ENCODE data around the gene BRME1.
"Not testable (repeated sequence)": the region's sequence is repeated elsewhere in the genome, so short reads cannot be mapped to it uniquely, and the experiment has no call there.

BRME1 gene

DNA sequence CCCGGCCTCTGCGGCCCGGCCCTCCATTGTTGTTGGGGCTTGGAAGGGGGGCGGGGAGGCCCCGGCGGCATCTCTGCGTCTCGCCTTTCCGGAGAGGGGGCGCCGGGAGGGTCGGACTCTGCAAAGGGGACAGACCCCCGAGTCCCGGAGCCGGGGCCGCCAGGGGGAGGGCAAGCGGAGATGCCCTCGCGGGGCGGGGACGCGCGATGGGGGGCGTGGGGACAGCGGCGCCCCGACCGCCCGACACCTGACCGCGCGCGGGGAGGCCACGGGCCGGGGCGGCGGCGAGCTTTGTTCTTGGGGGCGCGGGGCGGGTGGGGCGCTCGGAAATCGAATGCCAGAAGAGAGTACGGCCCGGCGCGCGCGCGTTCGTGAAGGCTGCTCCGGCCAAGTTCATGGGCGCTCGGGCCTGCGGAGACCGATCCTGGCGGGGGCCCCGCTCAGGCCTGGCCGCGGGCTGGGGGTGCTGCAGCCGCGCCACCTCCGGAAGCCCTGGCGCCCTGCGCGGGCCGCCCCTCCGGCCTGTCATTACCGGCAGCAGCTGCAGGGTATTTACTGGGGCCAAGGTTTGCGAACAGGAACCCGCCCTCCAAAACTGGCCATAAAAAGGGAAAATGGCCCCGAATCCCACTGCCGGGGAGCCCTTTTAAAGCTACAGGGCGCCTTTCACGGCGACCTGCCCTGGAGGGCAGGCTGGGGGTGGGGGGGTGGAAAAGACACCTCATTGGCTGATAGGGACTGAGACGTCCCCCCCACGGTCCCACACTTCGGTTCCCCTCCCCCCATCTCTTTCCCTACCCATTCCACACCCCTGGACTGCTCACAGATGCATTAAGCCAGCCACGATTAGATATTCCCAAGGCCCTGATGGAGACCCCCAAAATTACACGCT, 40.1 kb downstream of the BRME1 start:
- DNase-seq = no peak

DNA sequence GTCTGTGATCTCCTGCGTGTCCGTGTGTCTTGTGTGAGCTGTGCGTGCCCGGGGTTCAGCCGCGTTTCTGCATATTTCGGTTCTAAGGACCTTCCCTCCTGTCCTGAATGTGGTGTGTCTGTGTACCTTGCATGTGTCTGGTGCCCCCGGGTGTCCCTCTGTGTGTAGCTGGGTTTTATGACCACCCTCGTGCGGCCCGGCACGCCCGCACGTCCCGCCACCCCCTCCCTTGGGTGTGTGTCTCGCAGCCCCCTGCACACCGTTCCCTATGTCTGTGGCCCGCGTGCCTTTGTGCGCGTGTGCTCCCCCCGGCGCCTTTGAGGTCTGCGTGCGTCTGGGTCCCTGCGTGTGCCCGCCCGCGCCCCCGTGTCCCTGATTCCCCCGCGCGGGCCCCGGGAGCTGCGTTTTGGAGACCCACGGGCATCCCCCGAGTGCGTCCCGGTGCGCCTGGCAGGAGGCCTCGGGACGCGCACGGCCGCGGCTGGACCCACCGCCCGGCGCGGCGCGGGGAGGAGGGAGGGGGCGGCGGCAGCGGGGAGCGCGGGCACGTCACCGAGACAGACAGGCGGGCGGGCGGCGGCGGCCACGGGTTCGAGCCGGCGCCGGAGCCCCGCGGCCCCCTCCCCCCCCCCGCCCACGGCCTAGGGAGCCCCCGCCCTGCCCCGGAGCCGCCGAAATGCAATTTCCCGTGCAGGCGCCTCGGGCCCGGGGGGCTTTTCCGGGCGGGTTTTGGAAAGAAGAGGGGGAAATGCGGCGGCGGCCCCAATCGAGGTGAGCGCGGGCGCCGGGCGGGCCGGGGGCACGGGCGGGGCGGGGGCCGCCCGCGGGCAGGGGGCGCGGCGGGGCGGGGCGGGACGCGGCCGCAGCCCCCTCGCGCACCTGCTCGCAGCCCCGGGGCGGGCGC, 41.0 kb downstream of the BRME1 start:
- DNase-seq = no peak

DNA sequence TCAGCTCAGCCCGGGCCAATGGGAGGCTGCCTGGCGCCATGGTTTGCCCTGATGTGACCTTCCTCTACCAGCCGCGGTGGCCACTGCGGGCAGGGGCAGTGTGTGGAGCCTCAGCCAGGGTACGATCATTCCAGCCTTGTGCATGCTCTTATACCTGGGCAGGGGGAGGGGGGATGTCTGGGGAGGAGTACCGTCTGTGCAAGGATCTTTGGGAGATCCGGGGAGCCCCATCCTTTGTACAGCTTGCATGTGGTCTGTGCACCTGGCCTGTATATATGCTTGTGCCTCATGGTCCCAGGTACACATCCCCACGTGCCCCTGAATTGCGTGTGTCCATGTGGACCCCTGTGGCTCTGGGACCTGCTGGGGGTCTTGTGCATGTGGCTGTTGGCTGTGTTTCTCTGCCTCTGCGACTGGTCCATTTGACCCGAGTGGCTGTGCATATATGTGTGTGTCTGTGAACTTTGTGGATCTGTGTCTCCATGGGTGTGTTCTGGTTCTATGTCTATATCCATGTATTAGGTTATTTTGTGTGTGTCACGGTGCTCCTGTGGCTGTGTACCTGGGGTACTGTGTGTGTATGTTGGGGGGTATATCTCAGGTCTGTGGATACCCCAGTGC, 41.8 kb downstream of the BRME1 start:
- DNase-seq = no peak

DNA sequence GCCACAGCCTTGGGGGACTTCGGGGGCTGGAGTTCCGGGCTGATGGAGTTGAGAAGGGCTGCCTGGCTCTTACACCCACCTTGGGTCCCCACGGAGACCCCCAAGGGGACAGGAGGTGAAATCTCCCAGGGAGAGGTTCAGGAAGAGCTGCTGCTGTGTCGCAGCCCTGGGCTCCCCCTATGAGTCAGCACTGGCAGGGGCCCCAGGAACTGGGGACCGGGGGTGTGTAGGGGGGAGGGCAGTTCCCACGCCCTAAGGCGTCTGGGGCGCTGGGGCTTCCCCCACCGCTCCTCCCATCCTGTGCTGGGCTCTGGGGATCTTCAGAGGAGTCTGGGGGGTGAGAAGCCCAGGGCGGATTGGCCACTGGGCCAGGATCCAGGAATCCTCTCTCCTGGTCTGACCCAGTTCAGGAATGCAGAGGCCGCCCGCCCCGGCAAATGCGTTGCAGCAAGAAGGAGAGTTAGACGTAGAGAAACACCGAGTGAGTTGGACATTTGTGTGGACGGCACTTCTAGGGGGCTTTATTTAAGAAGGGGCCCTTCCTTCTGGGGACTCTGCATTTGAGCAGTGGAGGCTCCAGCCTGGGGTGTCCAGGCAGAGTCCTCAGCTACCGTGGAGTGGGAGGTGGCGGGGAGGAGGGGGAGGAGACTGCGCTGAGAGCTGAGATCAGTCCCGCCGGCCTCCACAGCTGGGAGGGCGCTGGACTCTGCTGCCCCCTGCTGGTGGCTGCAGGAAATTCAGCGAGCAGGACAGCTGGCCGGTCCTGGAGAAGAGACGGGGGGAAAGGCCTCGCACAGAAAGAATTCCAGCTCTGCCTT, 44.0 kb downstream of the BRME1 start:
- DNase-seq = peak; percentile 11 to 42

DNA sequence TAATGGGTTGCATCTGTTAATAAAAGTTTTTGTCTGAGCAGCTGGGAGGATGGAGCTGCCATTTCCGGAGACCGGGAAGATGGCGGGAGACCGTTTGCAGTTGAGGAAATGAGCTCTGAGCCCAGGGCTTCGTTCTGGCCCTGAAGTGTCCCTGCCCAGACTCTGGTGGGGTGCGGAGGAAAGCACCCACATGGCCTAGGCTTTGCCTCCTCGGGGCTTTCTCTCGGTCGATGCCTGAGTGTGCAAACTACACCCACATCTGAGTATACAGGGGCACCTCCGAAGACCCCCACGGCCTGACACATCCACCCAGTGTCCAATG, 44.6 kb downstream of the BRME1 start:
- no peak for DNase-seq

DNA sequence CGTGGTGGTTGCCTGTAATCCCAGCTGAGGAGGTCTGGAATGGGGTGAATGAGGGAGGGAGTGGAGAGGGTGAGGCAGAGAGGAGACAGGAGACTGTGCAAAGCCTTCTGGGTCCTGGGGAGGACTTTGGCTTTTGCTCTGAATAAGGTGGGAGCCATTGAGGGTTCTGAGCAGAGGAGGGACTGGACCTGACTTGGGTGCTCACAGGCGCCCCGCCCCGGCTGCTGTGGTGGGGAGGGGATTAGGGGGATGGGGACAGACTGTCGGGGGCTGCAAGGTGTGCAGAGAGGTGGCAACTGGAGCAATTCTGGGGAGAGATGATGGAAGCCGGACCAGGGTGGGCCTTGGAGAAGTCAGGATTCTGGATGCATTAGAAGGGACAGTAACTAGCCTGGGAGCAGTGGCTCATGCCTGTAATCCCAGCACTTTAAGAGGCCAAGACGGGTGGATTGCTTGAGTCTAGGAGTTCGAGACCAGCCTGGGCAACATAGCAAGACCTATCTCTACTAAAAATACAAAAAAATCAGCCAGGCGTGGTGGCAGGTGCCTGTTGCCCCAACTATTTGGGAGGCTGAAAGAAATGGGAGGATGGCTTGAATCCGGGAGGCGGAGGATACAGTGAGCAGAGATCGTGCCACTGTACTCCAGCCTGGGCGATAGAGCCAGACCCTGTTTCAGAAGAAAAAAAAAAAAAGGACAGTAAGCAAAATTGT, 45.1 kb downstream of the BRME1 start:
- DNase-seq = no peak

- no peak for DNase-seq
Observed at GRCh38 chr19:13859361-13859880, 46.5 kb downstream of the BRME1 start.

- no peak for DNase-seq
Observed at GRCh38 chr19:13856497-13856896, 49.4 kb downstream of the BRME1 start.

DNA sequence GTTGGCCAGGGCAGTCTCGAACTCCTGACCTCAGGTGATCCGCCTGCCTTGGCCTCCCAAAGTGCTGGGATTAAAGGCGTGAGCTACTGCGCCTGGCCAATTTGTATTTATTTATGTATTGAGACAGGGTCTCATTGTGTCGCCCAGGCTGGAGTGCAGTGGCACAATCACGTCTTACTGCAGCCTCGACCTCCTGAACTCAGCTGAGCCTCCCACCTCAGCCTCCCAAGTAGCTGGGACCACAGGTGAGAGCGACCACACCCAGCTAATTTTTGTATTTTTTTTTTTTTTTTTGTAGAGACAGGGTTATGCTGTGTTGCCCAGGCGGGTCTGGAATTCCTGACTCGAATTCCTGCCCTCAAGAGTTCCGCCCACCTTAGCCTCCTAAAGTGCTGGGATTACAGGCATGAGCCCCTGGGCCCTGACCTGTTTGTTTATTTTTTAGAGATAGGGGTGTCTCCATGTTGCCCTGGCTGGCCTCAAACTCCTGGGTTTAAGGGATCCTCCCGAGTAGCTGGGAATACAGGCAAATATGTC, 53.7 kb downstream of the BRME1 start:
- not testable (repeated sequence) for DNase-seq

- DNase-seq = not testable (repeated sequence)
Observed at GRCh38 chr19:13851734-13852114, 54.2 kb downstream of the BRME1 start.

DNA sequence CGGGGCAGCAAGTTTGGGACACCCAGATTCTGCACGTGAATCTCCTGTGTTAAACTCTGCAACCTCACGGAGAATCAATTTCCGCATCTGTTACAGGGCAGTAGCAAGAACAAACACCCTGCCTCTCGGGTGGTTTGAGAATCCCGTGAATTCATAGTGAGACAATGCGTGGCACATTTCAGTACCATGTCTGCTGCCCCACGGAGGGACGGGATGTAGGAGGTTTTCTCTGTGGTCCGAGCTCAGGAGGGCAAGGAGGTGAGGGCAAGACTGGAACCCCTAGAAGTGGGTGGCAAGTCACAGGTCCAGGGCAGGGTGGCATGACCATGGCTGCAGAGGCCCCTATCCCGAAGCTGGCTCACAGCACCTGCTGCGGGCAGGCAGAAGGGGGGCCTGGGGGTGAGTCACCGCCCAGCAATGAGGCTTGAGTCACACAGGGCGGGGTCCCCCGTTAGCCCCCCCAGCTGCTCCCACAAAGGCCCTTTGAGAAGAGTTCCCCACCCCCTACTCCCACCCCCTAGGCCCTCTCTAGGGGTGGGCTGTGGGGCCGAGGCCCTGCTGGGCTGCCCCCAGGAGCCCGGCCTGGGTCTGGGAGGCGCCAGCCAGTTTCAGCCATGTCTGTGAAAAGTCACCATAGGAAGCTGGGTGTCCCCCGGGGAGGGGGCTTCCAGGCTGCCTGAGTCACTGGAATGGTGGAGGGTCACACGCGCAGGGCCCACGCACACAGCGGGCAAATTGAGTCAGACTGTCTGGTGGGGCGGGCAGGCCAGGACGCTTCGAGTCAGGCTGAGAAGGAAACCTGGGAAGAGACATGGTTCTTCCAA, 54.8 kb downstream of the BRME1 start:
- no peak for DNase-seq

DNA sequence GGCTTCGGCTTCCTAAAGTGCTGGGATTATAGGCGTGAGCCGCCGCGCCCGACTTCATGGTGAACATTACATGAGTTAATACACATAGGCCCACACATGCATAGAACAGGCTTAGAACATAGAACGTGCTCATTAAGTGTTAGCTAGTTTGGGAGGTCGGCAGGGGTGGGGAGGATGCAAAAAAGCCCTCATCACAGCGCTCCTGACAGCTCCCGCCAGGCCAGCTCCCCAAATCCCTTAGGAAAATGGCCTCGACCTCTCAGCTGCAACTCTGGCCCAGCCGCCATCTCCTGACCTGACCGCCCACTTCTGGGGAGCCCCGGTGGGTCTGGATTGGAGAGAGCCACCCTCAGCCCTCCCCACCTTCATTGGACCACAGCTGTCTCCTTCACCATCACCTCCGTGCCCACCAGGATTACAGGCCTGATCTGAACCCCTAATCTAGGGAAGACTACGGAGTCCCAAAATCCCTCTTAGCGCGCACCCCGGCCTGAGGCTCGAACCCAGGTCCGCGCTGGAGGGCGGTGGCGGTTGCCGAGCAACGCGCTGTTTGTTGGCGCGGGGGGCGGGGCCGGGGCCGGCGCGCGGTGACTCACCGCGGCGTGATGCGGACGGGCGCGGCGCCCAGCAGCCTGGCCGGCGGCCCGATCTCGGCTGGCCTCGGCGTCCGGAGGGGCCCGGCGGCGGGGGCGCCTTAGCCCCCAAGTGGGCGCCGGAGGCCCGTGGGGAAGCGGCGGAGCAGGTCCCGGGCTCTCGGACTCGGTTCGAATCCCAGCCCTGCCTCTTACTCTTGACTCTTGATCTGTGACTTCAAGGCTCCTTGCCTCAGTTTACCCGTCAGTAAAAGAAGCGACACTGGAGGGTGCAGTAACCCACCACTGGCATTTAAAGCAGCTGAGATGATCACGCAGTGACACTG, 55.7 kb downstream of the BRME1 start:
- DNase-seq = no peak

DNA sequence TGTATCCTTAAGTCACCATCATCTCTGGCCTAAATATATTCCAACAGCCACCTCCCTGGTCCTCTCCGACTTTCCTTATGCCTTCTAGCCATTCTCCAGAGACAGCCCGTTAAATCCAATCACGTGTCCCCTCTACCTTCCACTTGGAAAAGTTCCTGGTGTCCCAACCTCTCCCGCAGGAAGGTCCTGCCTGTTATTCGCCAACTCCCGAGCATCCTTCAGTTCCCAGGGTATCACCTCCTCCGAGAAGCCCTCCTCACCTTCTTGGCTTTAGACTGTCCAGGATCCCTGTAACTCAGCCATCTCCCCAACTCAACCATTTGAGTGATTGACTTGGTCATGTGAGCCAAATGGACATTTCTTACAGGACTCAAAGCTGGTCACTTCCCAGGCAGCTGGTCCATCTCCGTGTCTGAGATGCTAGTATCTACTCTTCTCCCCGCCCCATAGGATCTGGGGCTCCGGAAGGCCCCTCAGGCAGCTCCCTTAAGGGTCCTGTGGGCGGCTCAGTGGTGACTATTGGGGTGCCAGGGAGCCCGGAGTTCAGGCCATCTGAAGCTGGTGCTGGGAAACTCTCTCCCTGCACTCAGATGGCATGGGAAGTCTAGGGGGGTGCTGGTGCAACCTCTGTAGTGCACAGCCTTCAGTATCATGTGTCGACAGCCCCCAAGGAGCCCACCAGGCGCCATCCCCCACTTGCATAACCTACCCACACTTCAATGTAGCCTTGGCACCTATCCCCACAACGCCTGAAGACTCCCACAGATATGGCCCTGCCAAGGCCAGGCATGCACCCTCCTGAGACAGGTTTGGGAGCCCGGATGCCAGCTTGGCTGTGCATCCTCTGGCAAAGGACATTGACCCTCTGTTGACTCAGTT, 56.9 kb downstream of the BRME1 start:
- no peak for DNase-seq

- no peak for DNase-seq
Observed at GRCh38 chr19:13848340-13848677, 57.6 kb downstream of the BRME1 start.

DNA sequence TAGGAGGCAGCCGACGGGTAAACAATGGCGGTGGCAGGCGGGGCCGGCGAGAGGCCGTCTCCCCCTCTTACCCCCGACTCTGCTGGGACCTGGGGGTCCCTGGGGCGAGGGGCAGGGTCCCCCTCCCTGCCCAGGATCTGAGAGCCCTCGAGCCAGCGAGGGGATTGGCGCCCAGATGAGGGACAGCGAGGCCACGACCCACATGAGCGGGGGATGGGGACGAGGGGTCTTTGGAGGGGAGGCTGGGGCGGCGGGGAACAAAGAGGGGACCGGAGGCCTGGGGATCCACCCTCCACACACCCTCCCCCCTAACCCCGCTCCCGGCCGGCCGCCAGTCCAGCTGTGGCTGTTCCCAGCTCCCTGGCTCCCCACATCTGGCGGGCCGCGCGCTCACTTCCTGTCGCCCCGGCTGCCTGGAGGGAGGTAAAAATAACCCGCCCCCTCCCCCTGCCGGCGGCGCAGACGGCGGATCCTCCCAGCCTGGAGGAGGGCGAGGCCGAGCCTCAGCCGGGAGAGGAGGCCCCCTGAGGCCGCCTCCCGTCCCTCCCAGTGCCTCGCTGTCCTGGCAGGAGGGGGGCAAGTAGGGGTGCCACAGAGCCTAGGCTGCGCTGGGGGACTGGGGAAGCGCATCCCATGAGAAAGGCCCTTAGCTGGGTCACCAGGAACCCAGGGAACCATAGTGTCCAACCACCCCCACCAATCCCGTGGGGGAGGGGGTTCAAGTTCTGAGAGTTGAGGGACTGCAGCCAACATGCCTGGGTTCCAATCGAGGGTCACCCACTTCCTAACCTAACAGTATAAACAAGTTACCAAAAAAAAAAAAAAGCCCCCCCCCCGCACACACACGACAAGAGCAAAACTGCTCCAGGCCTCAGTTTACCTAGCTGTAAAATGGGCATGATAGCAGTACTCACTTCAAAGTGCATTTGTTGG, 58.2 kb downstream of the BRME1 start:
- DNase-seq = peak in 1 of 2 experiments; percentile 24

GRCh38 chr19:13846557-13847406, 59.1 kb downstream of the BRME1 start:
- DNase-seq = no peak

Measured in NCI-H187 (cell line).